Suprapubic skin (tissue), 4 donors: ENCODE data around the gene COMMD6. TPM values are rescaled to one million over a fixed set of nuclear protein-coding genes. Genes with fewer than 3 reads are reported as not detected.

Experiments used
- DNase-seq, 2 donors: peaks; one replicate each; pipeline ENCODE4 v3.0.0-alpha.2; 2019; ENCODE audit warnings: low spot score in 2 of 2
- H3K27ac ChIP-seq: fragments of 200-600 bp; sonication (generic); one replicate; pipeline ENCODE4 v1.5.1; 2019
- H3K27me3 ChIP-seq: fragments of 200-600 bp; sonication (generic); one replicate; pipeline ENCODE4 v1.5.1; 2019
- H3K36me3 ChIP-seq: fragments of 200-600 bp; sonication (generic); one replicate; pipeline ENCODE4 v1.5.1; 2019
- H3K4me1 ChIP-seq: fragments of 200-600 bp; sonication (generic); one replicate; pipeline ENCODE4 v1.5.1; 2019
- H3K4me3 ChIP-seq: fragments of 200-600 bp; sonication (generic); one replicate; pipeline ENCODE4 v1.5.1; 2019; ENCODE audit warnings: mild to moderate bottlenecking
- H3K9me3 ChIP-seq: fragments of 200-600 bp; sonication (generic); one replicate; pipeline ENCODE4 v1.5.1; 2019
- CTCF ChIP-seq, 2 donors: fragments of 200-600 bp in 1 of 2; fragments of 450-650 bp in 1 of 2; sonication (generic) in 1 of 2; IDR thresholded peaks; one replicate each; pipeline ENCODE4 v1.5.1; 2016 to 2019; ENCODE audit warnings: antibody characterized with exemption in 2 of 2, mild to moderate bottlenecking in 1 of 2, moderate library complexity in 1 of 2
- EP300 ChIP-seq: sonication (generic); formaldehyde crosslinking; IDR thresholded peaks from one replicate; pipeline ENCODE4 v1.6.1; 2017; ENCODE audit warnings: antibody characterized with exemption
- POLR2A ChIP-seq, 2 donors: fragments of 450-650 bp; IDR thresholded peaks; one replicate each; pipeline ENCODE4 v1.6.1; 2017; ENCODE audit warnings: antibody characterized with exemption in 2 of 2, mild to moderate bottlenecking in 2 of 2, moderate library complexity in 2 of 2
- POLR2AphosphoS5 ChIP-seq, 3 donors: sonication (generic); formaldehyde crosslinking; IDR thresholded peaks; one replicate each; pipeline ENCODE4 v1.6.1; 2017; ENCODE audit warnings: antibody characterized with exemption in 3 of 3
- WGBS: methylation state at CpG from one replicate; pipeline ENCODE4 v1.1.5; 2018; 5-methylcytosine and 5-hydroxymethylcytosine counted together
- total RNA-seq, 4 donors: library from RNA; depleted of rRNA; stranded (reverse); fragments of >200 nt; gene quantifications; one replicate each; pipeline ENCODE4 v1.1.0, GENCODE V29; 2016

COMMD6 gene
- 10 to 100 TPM; 26.6 to 71.0 (median 42.2) TPM for total RNA-seq

- Histone ChIP-seq H3K4me1 (peaks cover 15% of the 10 kb centered on the region), H3K27ac (peak within 1 kb of the TSS; percentile 69), H3K9me3 (no peaks in the 10 kb centered on the region), H3K4me3 (peak within 1 kb of the TSS; percentile 93), H3K27me3 (no peaks in the 10 kb centered on the region), H3K36me3 (no peaks in the 10 kb centered on the region)
- WGBS, result under 1% methylated on average over 51 of the region's 51 CpGs
- DNase-seq, result peak; percentile 83 to 85
- TF ChIP-seq POLR2A (IDR thresholded peaks at IDR 0.05), result peak in 1 of 2 donors; percentile 49
- no peak for TF ChIP-seq EP300
- TF ChIP-seq POLR2AphosphoS5 (IDR thresholded peaks at IDR 0.05), result peak in 1 of 3 donors; percentile 24
- TF ChIP-seq CTCF (IDR thresholded peaks at IDR 0.05), result peak; percentile 53 to 59
These were observed at the start of gene COMMD6 for GRCh38 chr13:75537401-75538365. COMMD6 (minus strand) TSS chr13:75537841; CDS start chr13:75537805, 36 bp downstream.

GRCh38 chr13:75585153-75585552 lies 47.5 kb upstream of the COMMD6 start:
- H3K36me3 ChIP-seq, result peaks cover 17% of the 10 kb centered on the region
- no peak overlapping the region for H3K27ac ChIP-seq
- no peaks in the 10 kb centered on the region for H3K9me3 ChIP-seq
- no peak overlapping the region for H3K4me3 ChIP-seq
- H3K4me1 ChIP-seq, result no peaks in the 10 kb centered on the region
- DNase-seq, result no peak
- no peaks in the 10 kb centered on the region for H3K27me3 ChIP-seq
- TF ChIP-seq POLR2A (IDR thresholded peaks at IDR 0.05) (no peak), POLR2AphosphoS5 (IDR thresholded peaks at IDR 0.05) (no peak), EP300 (no peak), CTCF (IDR thresholded peaks at IDR 0.05) (no peak)

GRCh38 chr13:75583091-75583490 lies 45.5 kb upstream of the COMMD6 start:
- DNase-seq, result no peak
- no peaks in the 10 kb centered on the region for H3K9me3 ChIP-seq
- no peak for TF ChIP-seq POLR2AphosphoS5 (IDR thresholded peaks at IDR 0.05)
- no peak for TF ChIP-seq POLR2A (IDR thresholded peaks at IDR 0.05)
- TF ChIP-seq EP300, result no peak
- TF ChIP-seq CTCF (IDR thresholded peaks at IDR 0.05), result no peak
- no peaks in the 10 kb centered on the region for H3K4me1 ChIP-seq
- H3K27me3 ChIP-seq, result no peaks in the 10 kb centered on the region
- H3K4me3 ChIP-seq, result no peak overlapping the region
- H3K36me3 ChIP-seq, result peaks cover 12% of the 10 kb centered on the region
- no peak overlapping the region for H3K27ac ChIP-seq

- Histone ChIP-seq H3K27me3 (no peaks in the 10 kb centered on the region), H3K4me1 (no peaks in the 10 kb centered on the region), H3K36me3 (peaks cover 8% of the 10 kb centered on the region), H3K9me3 (no peaks in the 10 kb centered on the region), H3K4me3 (no peak overlapping the region), H3K27ac (no peak overlapping the region)
- no peak for DNase-seq
- TF ChIP-seq CTCF (IDR thresholded peaks at IDR 0.05) (no peak), EP300 (no peak), POLR2A (IDR thresholded peaks at IDR 0.05) (no peak), POLR2AphosphoS5 (IDR thresholded peaks at IDR 0.05) (no peak)
- 85% methylated on average over 2 of the region's 2 CpGs for WGBS
These were observed 44.4 kb upstream of the COMMD6 start for GRCh38 chr13:75581874-75582640.

GRCh38 chr13:75579529-75579928 lies 41.9 kb upstream of the COMMD6 start:
- WGBS, result 76% methylated on average over 3 of the region's 3 CpGs
- DNase-seq, result no peak
- Histone ChIP-seq H3K9me3 (no peaks in the 10 kb centered on the region), H3K4me1 (no peaks in the 10 kb centered on the region), H3K27ac (no peak overlapping the region), H3K27me3 (no peaks in the 10 kb centered on the region), H3K4me3 (no peak overlapping the region), H3K36me3 (peaks cover 17% of the 10 kb centered on the region)
- TF ChIP-seq POLR2AphosphoS5 (IDR thresholded peaks at IDR 0.05) (no peak), POLR2A (IDR thresholded peaks at IDR 0.05) (no peak), EP300 (no peak), CTCF (IDR thresholded peaks at IDR 0.05) (no peak)
